Activated CD8-positive, alpha-beta memory T cell treated with anti-CD3 and anti-CD28 coated beads, Interleukin-2, amount 50 U/mL, for 1 hour (primary cell): Measurements from ENCODE around the gene SEC61G.

Experiments
- DNase-seq: peaks from one replicate; pipeline ENCODE4 v3.0.0-alpha.2; 2020; ENCODE audit errors: extremely low read depth

Gene SEC61G

DNA sequence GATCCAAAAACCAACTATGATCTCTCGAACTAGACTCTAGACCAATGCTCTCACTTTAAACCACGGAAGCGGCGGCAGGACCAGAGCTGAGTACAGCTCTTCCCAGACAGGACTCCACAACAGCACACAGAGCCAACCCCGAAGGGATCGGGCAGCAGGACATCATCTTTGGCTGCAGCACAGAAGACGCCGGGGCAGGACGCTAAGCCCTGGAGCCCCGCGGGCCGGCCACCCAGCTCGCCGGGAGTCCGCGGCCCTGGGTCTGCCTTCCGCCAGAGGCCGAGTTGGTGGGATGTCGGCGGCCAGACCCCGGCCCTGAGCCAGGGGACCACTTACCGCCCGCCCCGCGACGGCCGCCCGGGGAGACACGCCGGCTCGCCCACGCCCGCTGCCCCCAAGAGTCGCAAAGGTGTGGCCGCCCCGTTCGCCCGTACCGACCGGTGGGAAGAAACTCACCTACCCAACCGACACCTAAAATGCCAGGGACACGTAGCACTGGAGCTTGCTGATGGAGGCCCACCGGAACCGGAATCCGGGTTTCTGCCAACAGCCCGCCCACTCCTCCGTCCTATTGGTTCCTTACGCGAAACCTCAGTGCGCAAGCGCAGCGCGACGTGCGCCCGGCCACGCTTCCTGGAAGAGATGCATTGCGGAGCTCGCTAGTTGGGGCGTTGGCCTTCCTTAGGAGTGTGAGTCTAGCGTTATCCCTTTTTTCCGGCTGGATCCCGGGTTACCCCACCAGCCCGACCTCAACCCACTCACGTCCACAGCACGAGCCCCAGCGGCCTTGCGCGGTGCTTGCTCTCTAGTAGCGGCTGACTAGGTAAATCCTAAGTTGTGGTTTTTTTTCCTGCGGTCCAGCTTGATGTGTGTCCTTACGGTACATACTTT, at the start of gene SEC61G:
Gene SEC61G, minus strand, starts transcription at position 510 of the 891 bp plus-strand sequence. CDS start 1,623 bp downstream, outside the sequence.
- DNase-seq = peak; percentile 84

DNA sequence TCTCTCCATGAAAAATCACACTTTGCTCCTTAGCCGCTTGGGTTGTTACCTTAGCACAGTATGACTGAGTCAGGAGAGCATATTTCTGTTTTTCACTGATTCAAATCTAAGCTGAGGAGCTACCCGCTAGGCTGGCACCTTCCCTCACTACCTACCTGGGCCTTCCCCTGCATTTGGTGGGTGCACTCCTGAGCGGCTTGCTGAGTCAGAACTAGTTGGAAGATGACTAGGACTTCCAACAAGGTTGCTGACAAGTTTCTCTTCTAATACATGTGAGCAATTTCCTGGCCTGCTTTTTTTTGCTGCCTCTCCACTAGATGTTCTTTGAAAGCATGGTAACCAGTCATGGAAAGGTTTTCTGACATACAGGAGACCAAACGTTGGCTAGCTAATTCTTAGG, 43.8 kb upstream of the SEC61G start:
- DNase-seq = no peak

DNA sequence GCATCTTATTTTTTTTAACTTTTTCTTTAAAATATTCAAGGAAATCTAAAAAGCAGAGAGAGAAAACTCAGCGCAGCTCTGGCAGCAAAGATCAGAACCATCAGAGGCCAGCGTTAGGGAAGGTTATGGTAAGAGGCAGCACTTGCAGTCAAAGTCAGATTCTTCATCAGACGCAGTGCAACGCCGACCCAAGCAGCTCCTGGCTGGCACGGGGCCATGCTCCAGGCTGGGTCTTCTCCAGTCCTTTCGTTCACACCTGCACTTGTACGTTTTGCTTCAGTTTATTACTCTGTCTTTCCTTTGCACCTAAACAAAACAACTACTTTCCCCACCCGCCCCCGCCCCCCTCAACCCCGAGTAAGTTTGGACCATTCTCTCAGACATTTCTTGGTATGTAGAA, 43.1 kb upstream of the SEC61G start:
- DNase-seq = no peak

DNA sequence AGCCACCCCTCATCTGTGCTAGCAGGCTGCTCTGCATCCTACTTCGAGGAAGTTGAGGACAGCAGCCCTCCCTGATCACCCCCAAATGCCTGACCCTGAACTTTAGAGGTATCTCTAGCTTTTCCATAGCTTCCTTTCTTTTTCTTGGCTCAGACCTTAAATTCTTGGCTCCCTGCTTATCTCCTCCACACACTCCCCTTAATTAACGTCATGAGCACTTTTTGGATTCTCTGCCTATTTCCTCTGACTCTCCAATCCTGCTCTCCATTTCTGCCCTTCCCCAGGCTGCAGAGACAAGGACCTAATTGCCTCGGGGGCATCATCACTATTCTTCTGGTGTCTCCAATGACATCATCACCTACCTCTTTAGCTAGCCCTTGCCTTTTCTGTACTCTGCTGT, 40.8 kb upstream of the SEC61G start:
- DNase-seq = no peak

DNA sequence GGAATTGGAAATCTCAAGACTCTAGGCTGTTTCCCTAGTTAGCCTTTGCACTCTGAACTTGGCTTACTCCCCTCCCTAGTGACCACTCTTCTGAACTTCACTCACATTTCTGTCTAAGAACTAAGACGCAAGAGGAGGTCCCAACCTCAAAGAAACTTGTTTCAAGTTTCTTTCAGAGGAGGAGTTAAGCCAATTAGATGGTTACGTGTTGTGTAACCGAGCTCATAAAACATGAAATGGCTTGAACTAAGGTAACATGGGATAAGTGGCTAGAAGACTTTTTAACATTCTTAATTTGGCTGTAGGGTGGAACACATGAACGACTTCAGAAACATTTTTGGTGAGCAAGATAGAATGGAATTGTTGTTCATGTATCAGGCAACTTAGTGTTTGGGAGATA, 39.5 kb upstream of the SEC61G start:
- no peak for DNase-seq

DNA sequence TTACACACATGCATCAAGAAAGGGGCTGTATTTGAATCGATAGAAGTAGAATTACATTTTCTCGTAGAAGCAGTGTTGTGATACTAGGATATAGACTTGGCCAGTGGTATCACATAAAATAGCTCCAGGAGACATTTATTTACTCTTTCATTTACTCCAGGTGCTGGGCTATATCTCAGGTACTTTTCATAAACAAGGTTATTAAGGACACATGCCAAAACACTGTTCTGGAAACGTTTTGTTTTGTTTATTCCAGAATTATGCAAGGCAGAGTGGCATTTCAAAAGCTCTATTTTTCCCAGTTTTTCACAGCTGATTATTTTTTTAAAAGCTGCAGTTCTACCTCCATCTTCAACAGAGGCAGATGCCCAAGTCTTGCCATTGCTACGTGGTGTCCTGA, 37.8 kb upstream of the SEC61G start:
- no peak for DNase-seq

DNA sequence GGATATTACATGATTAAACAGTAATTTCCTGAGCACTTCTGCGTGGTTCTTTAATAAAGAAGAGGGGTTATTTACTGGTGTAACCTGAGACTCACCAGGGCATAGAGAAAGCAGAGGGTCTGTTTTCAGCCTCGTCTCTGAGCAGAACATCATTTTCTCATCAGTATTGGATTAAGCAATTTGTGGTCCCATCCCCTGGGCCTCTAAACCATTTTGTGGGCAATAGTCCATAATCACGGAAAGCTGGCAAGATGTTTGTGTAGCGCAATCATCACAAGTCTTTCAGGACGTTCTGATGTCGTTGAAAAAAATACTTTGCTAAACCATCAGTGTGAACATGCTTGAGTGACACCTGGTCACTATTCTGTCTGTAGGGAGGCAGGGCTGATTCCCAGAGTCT, 37.1 kb upstream of the SEC61G start:
- DNase-seq = no peak

DNA sequence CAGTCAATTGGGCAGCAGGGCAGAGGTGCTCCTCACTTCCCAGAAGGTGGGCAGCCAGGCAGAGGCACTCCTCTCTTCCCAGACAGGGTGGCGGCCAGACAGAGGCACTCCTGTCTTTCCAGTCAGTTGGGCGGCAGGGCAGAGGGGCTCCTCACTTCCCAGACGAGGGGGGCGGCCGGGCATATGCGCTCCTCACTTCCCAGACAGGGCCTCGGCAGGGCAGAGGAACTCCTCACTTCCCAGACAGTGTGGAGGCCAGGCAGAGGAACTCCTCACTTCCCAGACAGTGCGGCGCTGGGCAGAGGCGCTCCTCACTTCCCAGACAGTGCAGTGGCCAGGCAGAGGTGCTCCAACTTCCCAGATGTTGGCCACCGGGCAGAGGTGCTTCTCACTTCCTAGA, 33.4 kb upstream of the SEC61G start:
- no peak for DNase-seq

DNA sequence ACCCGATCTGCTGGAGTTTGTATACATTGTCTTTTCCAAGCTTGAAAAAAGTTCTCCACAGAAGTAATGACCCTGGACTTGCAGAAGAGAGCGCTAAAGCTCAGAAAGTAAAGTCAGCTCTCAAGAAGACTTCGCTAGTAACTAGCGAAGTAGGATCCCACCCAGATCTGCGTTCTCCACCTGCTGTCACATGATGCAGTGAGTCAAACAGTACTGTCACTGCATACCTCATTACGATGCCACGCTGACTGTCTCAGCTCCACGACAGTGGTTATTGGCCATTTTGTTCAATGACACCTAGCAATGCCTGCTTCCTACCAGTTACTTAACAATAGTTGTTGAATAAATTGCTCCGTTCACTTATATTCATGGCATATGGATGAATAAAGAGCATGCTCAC, 29.7 kb upstream of the SEC61G start:
- DNase-seq = no peak

DNA sequence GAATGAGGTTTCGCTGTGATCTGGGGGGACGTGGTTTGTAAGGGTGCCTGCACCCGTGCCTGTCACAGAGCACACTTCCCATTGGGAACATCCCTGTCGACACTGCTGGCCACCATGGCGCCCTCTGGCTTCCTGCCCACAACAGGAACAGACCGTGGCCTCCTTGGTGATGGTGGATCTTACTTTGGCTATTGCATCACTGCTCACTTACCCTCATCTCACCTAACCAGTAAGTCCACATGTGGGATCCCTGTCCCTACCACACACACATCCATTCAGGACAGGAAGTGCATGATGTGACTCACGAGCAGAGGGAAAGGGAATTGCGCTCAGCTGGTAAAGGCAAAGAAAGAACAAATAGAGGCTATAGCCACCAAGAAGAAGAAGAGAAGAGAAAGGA, 26.2 kb upstream of the SEC61G start:
- DNase-seq = no peak

DNA sequence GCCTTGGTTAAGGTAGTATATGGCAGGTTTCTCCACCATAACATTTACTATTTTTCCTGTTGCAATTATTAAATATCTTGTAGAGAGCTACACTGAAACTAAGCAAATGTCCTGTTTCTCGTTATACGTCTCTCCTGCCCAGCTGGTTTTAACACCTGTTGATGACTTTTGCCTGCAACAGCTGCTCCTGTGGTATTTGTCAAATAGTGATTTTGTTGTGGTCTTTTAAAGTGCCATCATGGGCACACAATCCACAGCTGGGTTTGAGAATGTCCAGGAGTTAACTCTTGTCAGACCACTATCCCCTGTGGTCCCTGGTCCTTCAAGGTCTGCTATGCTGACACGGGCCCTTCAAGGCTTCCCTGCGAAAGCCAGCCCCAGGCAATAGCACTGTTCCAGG, 24.9 kb upstream of the SEC61G start:
- no peak for DNase-seq

DNA sequence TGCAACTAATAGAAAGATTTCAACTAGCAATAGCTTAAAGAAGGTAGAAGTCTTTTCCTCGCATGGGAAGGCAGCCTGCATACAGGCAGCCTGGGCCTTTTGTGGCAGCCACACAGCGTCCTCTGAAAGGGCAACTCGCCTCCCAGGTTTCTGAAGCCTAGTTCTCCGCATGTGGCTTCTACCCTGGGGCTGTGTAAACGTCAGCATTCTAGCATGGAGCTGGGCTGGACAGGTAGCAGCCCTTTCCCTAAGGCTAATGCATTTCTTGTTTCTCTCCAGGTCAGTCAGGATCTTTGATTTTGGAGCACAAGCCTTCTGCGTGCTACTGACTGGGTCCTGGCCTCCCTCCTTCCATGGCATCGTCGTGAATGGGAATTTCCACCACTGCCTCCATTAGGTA, 23.8 kb upstream of the SEC61G start:
- no peak for DNase-seq

DNA sequence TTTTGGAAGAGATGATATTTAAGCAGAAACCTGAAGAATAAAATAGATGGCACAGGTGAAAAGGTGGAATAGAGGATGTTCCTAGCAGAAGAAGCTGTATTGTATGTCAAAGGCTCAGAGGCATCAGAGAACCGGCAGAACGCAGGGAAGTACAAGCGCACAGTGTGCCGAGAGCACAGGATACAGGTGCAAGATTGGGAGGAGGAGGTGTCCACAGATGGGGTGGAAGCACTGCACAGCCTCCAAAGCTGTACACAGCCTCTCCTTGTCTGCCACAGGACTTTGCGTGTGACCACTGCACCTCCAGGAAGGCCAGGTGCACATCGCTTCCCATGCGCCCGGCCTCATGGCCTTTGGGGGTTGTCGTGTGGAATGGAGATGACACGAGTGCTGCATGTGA, 23.3 kb upstream of the SEC61G start:
- no peak for DNase-seq

DNA sequence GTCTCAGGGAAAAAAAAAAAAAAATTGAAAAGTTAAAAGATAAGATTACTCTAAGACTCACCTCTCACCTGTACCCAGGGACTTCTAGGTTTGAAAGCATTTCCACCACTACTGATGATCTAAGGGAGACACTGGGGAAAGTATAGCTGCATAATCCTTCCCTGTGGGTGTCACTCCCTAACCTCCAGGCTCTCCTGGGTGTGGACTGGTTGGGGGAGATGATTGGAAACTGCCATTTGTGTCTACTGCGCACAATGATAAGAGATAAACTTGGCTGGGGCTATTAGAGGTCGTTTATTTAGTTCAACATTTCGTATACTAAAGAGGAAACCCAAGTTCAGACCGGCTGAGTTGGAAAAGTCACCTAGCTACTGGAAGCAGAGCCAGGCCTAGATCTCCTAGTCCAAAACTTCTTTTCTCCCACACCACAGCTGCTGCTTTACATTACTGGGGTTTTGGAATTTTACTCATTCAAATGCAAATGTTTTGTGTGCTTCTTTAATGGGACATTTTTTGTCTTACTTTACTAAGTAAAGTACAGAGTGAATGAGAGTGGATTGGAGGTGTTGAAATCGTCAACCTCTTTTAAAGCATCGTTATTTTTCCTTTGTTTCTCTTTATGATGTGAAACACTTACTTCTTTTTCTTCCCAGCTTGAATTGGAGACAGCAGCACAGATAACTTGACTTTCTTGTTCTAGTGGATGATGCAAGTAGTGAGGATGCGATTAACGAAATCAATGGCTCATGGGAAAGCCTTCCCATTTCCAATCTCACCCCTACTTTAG, 22.3 kb upstream of the SEC61G start:
- no peak for DNase-seq

DNA sequence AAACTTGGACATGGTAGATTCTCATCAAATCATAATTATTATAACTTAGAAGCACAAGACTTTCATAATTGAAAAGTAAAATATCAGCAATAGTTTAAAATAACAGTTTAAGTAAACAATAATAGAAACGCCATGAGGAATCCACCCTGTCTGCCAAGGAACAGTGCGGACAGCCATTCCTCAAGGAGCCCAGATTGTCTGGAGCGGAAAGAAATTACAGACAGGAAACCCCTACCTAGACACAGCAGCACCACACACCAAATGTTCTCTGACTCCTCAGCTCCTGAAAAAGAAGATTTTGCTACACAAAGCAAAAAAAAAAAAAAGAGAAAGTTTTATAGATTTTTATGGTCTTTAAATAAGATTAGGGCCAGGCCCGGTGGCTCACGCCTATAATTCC, 21.5 kb upstream of the SEC61G start:
- no peak for DNase-seq

DNA sequence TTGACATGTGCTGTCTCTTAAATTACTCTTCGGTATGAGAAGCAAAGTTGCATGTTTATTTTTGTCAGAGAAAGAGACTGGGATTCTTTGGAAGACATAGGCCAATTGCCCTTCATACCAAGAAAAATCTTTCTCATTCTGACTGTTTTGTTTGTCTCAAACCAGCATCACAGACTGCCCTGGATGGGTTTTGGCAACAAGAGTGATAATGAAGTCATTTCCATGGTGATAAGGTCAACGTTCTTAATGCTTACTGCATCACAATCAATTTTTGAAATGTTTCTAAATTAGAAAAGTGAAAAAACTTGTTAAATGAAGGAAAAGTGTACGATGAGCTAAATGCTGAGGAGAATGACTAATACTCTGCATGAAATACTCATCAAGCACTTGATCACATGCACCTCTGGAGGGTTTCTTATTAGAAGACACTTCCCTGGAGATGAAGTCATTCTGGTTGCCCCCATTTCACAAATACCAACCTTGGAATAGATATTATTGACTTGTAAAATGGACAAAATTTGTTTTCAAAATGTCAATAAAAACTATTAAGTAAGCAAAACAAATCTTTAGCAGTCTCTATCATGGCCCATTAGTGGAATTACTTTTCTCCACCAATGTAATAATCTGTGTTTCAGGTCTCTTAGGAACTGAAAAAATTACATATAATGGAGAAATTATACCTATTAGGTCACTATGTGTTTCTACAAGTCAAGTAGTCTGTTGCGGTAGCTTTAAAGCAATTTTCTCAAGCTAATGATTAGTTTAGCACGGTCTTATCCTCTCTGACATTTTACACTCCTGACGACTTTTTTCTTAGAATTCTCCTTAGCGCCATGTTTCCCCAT, 19.9 kb upstream of the SEC61G start:
- no peak for DNase-seq

DNA sequence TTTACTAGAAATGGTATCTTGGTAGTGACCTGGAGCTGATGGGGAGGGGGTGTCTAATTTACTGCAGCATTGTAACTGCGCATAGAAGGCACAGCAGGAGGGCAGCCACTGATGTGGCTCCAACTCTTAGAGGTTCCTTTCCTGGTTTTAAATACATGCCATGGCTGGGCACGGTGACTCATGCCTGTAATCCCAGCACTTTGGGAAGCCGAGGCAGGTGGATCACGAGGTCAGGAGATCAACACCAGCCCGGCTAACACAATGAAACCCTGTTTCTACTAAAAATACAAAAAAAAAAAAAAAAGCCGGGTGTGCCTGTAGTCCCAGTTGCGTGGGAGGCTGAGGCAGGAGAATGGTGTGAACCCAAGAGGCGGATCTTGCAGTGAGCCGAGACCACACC, 19.2 kb upstream of the SEC61G start:
- DNase-seq = no peak

DNA sequence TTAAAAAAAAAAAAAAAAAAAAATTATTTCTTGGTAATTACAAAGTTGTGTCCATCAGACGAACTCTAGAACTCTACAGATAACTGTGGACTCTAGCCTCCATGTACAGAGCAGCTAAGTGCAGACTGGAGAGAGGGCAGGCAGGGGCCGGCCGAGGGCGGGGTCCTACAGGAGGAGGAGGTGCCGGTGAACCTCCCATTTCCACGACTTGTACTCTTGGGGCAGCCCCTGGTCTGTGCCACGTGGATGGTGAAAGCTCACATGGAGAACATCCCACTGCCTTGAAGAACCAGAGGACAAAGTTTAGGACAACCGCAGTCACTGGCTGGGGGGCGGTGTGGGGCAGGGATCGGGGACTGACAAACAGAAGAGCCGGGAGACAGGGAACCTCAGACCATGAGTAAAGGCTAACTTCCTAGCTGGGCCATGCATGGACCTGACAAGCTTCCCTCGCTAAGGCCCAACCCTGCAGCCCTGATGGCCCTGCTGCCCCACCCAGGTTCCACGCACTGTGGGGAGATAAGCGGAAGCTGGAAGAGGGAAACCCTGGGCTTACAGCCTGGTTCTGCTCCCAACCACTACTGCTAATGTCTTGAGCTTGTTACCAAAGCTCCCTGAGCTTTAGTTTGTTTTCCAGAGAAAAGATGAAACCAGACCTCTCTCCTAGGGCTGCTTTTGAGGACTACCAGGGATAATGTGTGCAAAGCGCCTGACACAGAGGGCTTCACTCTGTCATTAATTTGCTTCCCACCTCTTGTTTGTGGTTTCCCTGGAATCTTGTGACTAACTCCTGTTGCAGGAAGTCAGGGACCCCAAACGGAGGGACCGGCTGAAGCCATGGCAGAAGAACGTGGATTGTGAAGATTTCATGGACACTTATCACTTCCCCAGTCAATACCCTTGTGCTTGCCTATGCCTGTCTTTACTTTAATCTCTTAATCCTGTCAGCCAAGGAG, 16.1 kb upstream of the SEC61G start:
- no peak for DNase-seq

DNA sequence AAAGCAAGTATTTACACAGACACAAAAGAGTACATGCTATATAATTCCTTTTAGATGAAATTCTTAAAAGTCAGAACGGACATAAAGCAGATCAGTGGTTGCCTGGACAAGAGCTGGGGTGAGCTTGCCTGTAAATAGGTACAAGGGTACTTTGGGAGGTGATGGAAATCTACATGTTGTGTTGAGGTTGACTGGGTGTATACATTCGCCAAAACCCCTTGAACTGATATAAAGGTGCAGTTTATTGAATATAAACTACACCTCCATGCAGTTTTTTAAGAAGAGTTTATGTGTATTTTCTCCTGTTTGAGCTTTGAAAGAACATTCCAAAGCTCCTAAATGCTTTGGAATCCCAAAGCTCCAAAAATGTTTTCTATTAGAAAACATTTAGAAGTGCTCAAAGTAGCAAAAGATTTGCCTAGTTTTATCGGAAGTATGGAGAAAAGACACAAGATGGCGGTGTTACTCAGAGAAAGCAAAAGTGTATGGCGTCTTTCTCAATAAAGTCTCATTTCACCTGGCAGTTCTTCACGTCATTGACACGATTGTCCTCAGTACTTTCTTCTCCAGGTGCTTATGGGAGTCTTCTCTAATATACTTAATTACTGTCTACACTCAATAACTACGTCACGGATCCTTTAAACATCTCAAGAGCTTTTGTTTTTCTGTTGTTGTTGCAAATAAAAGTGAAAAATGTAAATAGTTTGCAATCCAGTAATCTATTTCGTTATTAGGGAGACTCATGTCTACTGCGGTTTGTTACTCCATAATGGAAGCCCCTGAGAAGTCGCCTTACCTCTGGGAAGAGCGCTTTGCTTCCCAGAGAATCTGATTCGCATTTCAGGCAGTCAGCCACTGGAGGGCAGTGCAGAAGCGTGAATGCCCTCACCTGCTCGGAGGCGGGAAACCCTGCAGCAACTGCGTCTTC, 14.7 kb upstream of the SEC61G start:
- DNase-seq = peak; percentile 17

DNA sequence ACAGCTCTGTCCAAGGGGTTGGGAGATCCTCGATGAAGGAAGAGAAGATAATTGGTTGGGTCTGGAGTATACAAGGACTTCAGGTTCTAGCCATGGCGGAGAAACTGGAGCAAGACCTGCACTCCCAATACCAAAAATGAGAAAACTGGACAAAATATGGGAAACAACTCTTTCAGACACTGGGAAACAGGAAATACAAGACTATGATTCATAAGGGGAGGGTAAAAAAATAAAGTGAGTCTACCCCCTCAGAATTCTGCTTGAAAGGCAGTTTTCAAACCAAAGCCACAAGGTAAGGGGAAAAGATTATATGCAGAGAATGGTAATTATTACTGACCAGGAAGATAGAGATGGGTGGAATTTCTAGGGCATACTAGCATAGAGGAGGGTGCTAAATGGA, 10.2 kb upstream of the SEC61G start:
- DNase-seq = no peak
